Keratinocyte (primary cell): ENCODE results near the gene DPEP2NB. TPM values are rescaled to one million over a fixed set of nuclear protein-coding genes. Genes with fewer than 3 reads are reported as not detected.
A peak's percentile ranks its signal among the peaks of the same experiment; 100 is the strongest.

Experiments
- DNase-seq: peaks from one replicate; pipeline ENCODE4 v3.0.0-alpha.2; 2011; ENCODE audit warnings: low read depth, missing footprints, low spot score
- FAIRE-seq: peaks from 2 replicates; lab custom pipeline; 2011; peaks lifted over from hg19 to GRCh38; lab: Jason Lieb, UNC
- H2AFZ ChIP-seq: 2 replicates; pipeline ENCODE4 v1.6.0; 2012; ENCODE audit warnings: low read length, control low read depth, inconsistent platforms; ENCODE audit not compliant: control insufficient read depth
- H3K27ac ChIP-seq: 2 replicates; pipeline ENCODE4 v1.5.1; 2011; ENCODE audit warnings: low read length; ENCODE audit not compliant: control insufficient read depth, insufficient read depth
- H3K27me3 ChIP-seq: 3 replicates; pipeline ENCODE4 v1.6.0; 2011; ENCODE audit warnings: low read length; ENCODE audit not compliant: control insufficient read depth, insufficient read depth; ENCODE audit errors: extremely low read depth
- H3K36me3 ChIP-seq, 2 experiments: 2 replicates in 1 of 2; 3 replicates in 1 of 2; pipeline ENCODE4 v1.5.1; 2011; ENCODE audit warnings: low read length in 2 of 2, mild to moderate bottlenecking in 1 of 2; ENCODE audit not compliant: control insufficient read depth in 2 of 2, insufficient read depth in 2 of 2; ENCODE audit errors: extremely low read depth in 1 of 2
- H3K4me1 ChIP-seq: 3 replicates; pipeline ENCODE4 v1.5.1; 2011; ENCODE audit warnings: low read length; ENCODE audit not compliant: control insufficient read depth, insufficient read depth; ENCODE audit errors: extremely low read depth
- H3K4me2 ChIP-seq: 3 replicates; pipeline ENCODE4 v1.6.0; 2011; ENCODE audit warnings: low read depth, low read length; ENCODE audit not compliant: control insufficient read depth, insufficient read depth; ENCODE audit errors: extremely low read depth
- H3K4me3 ChIP-seq, 3 experiments: fragments of 200-600 bp in 1 of 3; sonication (generic) in 1 of 3; 2 replicates in 2 of 3; 3 replicates in 1 of 3; pipeline ENCODE4 v1.5.1; 2011 to 2016; ENCODE audit warnings: low read length in 3 of 3, mild to moderate bottlenecking in 3 of 3, control low read depth in 2 of 3, inconsistent platforms in 1 of 3, low read depth in 1 of 3, mixed read lengths in 1 of 3, mixed run types in 1 of 3, moderate library complexity in 1 of 3; ENCODE audit not compliant: control insufficient read depth in 2 of 3, insufficient read depth in 2 of 3; ENCODE audit errors: extremely low read depth in 1 of 3
- H3K79me2 ChIP-seq: 2 replicates; pipeline ENCODE4 v1.6.0; 2012; ENCODE audit warnings: low read length; ENCODE audit not compliant: control insufficient read depth, insufficient read depth
- H3K9ac ChIP-seq: 3 replicates; pipeline ENCODE4 v1.6.0; 2011; ENCODE audit warnings: low read length; ENCODE audit not compliant: control insufficient read depth, insufficient read depth; ENCODE audit errors: extremely low read depth
- H3K9me1 ChIP-seq: 3 replicates; pipeline ENCODE4 v1.6.0; 2011; ENCODE audit warnings: low read length; ENCODE audit not compliant: control insufficient read depth, insufficient read depth; ENCODE audit errors: extremely low read depth
- H3K9me3 ChIP-seq: 2 replicates; pipeline ENCODE4 v1.5.1; 2012; ENCODE audit warnings: low read depth, low read length; ENCODE audit not compliant: control insufficient read depth
- H4K20me1 ChIP-seq: 3 replicates; pipeline ENCODE4 v1.6.0; 2011; ENCODE audit warnings: low read length; ENCODE audit not compliant: control insufficient read depth, insufficient read depth; ENCODE audit errors: extremely low read depth
- EZH2 ChIP-seq: IDR thresholded peaks from one replicate; pipeline ENCODE4 v1.6.1; 2012; ENCODE audit warnings: inconsistent platforms, mild to moderate bottlenecking, low read length, moderate library complexity
- dilution Hi-C: fragments of 300-500 bp; cut with MboI; formaldehyde crosslinking; loops from one replicate; pipeline ENCODE4 v1.7.0; 2020; ENCODE audit warnings: low sequenced_read_pairs; ENCODE audit not compliant: extremely low pct_ligation_motif_present
- polyA plus RNA-seq, 5 experiments: library from polyadenylated mRNA; depleted of rRNA in 3 of 5; stranded (reverse) in 3 of 5; stranded (forward) in 1 of 5; unstranded in 1 of 5; fragments of >200 nt; gene quantifications; 1 replicate in 1 of 5; 2 replicates in 3 of 5; 3 replicates in 1 of 5; pipeline versions ENCODE4 v1.2.1 to v1.2.3, GENCODE V29; 2011 to 2012; ENCODE audit warnings: missing spikeins in 2 of 5, low read depth in 1 of 5, low replicate concordance in 1 of 5
- TF ChIP-seq, protein P1 (sequence below), 3 experiments: IDR thresholded peaks in 1 of 3; conservative IDR thresholded peaks in 1 of 3; optimal IDR thresholded peaks in 1 of 3; 2 replicates in 2 of 3; 3 replicates in 1 of 3; pipeline versions ENCODE3 to v1.5.1; 2011; ENCODE audit warnings: low read length in 3 of 3, mild to moderate bottlenecking in 3 of 3, moderate library complexity in 2 of 3, control low read depth in 1 of 3, inconsistent platforms in 1 of 3; ENCODE audit not compliant: insufficient read depth in 2 of 3; ENCODE audit errors: extremely low read depth in 1 of 3

Gene DPEP2NB
- polyA plus RNA-seq, 1 donor (not counting 4 experiments of a cell fraction or from before 2014, with no cell fraction given): 0.05 TPM

- no peak overlapping the region for H2AFZ ChIP-seq
- dilution Hi-C loops: no loop called here
- no peaks in the 10 kb centered on the region for H3K79me2 ChIP-seq
- TF ChIP-seq, protein P1, sequence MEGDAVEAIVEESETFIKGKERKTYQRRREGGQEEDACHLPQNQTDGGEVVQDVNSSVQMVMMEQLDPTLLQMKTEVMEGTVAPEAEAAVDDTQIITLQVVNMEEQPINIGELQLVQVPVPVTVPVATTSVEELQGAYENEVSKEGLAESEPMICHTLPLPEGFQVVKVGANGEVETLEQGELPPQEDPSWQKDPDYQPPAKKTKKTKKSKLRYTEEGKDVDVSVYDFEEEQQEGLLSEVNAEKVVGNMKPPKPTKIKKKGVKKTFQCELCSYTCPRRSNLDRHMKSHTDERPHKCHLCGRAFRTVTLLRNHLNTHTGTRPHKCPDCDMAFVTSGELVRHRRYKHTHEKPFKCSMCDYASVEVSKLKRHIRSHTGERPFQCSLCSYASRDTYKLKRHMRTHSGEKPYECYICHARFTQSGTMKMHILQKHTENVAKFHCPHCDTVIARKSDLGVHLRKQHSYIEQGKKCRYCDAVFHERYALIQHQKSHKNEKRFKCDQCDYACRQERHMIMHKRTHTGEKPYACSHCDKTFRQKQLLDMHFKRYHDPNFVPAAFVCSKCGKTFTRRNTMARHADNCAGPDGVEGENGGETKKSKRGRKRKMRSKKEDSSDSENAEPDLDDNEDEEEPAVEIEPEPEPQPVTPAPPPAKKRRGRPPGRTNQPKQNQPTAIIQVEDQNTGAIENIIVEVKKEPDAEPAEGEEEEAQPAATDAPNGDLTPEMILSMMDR (optimal IDR thresholded peaks at IDR 0.05 in 1 of 3, IDR thresholded peaks at IDR 0.05 in 1 of 3, conservative IDR thresholded peaks at IDR 0.05 in 1 of 3; ENCODE audit: extremely low read depth in 1 of 3, insufficient read depth in 2 of 3, low read length in 3 of 3): peak in 1 of 3 experiments; percentile 23
- TF ChIP-seq EZH2: no peak
- H3K4me3 ChIP-seq: no peak overlapping the region
- no peak overlapping the region for H3K27ac ChIP-seq
- no peaks in the 10 kb centered on the region for H4K20me1 ChIP-seq
- DNase-seq (no peak), FAIRE-seq (no peak)
- peaks cover 15% of the 10 kb centered on the region for H3K4me1 ChIP-seq
- H3K9me1 ChIP-seq: no peaks in the 10 kb centered on the region
- no peaks in the 10 kb centered on the region for H3K9me3 ChIP-seq
- H3K36me3 ChIP-seq: no peaks in the 10 kb centered on the region
- H3K9ac ChIP-seq: no peak overlapping the region
- H3K27me3 ChIP-seq: no peaks in the 10 kb centered on the region
- H3K4me2 ChIP-seq: no peak overlapping the region
These were observed 25.7 kb downstream of the DPEP2NB start for GRCh38 chr16:67990018-67990386.

DNA sequence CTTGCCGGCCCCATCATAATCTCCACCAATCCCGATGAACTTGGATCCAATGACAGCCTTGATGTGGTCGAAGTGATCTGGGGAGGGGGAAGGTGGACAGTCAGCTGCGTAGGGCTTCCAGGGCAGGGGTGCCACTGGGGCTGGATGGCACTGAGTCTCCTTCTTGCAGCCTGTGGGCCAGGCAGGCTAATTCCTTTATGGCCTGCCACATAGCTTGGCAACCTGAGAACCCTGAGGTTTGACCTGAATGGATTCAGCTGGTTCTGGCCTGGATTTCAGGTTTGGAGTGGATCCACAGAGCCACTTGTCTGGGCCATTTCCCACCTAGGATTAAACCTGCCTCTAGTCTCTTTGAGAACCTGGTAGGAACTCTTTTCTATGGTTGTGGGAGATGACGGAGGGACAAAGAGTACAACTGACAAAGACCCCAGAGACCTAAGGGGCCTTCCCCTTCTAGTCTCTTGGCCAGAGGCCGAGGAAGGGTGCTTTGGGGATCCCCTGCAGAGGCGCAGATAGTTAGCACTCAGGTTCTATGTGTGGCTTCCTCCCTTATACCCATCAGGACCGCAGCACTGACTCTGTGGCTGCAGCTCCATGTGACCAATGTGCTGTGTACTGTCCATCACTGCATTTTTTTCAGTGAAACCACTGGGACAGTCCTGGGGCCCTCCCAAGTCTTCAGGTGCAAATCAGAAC, 26.2 kb downstream of the DPEP2NB start:
- Histone ChIP-seq H3K4me2 (no peak overlapping the region), H3K4me3 (no peak overlapping the region), H3K9me3 (no peaks in the 10 kb centered on the region), H2AFZ (no peak overlapping the region), H4K20me1 (no peaks in the 10 kb centered on the region), H3K27me3 (no peaks in the 10 kb centered on the region), H3K4me1 (peaks cover 15% of the 10 kb centered on the region), H3K9me1 (no peaks in the 10 kb centered on the region), H3K79me2 (no peaks in the 10 kb centered on the region), H3K27ac (no peak overlapping the region), H3K9ac (no peak overlapping the region), H3K36me3 (no peaks in the 10 kb centered on the region)
- TF ChIP-seq, protein P1 (optimal IDR thresholded peaks at IDR 0.05 in 1 of 3, IDR thresholded peaks at IDR 0.05 in 1 of 3, conservative IDR thresholded peaks at IDR 0.05 in 1 of 3; ENCODE audit: extremely low read depth in 1 of 3, insufficient read depth in 2 of 3, low read length in 3 of 3): no peak
- TF ChIP-seq EZH2: no peak
- FAIRE-seq: no peak
- dilution Hi-C loops: no loop called here
- DNase-seq: no peak
